ENCODE data around the gene KLHL25.

Gene KLHL25

GRCh38 chr15:85744579-85744978, 50.1 kb downstream of the KLHL25 start:
- no peak for DNase-seq

- DNase-seq, result no peak
These were observed 51.2 kb downstream of the KLHL25 start for GRCh38 chr15:85743392-85744055.

DNA sequence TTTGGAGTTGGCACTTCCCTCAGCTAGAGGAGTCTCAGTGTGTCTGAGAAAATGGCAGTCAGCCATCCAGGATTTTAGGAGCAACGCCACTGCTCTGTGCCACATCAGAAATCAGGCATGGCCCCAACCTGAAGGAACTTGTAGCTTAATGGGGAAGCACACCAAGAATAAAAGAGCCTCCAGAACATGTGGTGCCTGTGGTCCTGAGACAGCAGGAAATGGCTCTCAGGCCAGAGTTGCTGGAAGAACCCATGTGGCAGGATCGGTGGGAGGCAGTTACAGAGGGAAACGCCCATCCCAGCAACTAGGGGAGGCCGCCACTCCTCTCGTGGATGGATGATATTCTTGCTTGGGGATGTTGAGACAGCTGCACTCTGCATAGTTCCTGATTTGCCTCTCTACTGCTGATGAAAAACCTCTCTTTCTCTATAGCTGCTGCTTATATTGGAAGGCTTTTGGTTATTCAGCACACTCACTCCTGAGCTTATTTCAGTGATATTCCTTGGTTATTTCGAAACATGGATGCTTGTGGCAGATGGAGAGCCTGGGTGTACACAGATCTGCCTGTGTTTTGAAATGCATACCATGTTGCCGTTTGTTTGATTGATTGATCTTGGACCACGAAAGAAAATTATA, 52.4 kb downstream of the KLHL25 start:
- no peak for DNase-seq

- DNase-seq, result no peak
These were observed 53.1 kb downstream of the KLHL25 start for GRCh38 chr15:85741662-85742061.

DNA sequence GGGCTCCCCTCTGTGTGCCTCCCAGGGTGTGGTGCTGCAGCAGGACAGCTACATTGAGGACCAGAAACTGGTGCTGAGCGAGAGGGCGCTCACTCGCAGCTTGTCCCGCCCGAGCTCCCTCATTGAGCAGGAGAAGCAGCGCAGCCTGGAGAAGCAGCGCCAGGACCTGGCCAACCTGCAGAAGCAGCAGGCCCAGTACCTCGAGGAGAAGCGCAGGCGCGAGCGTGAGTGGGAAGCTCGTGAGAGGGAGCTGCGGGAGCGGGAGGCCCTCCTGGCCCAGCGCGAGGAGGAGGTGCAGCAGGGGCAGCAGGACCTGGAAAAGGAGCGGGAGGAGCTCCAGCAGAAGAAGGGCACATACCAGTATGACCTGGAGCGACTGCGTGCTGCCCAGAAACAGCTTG, 53.7 kb downstream of the KLHL25 start:
- DNase-seq, result no peak

- no peak for DNase-seq
These were observed 57.7 kb downstream of the KLHL25 start for GRCh38 chr15:85737061-85737460.

GRCh38 chr15:85733416-85733815, 61.3 kb downstream of the KLHL25 start:
- no peak for DNase-seq

DNA sequence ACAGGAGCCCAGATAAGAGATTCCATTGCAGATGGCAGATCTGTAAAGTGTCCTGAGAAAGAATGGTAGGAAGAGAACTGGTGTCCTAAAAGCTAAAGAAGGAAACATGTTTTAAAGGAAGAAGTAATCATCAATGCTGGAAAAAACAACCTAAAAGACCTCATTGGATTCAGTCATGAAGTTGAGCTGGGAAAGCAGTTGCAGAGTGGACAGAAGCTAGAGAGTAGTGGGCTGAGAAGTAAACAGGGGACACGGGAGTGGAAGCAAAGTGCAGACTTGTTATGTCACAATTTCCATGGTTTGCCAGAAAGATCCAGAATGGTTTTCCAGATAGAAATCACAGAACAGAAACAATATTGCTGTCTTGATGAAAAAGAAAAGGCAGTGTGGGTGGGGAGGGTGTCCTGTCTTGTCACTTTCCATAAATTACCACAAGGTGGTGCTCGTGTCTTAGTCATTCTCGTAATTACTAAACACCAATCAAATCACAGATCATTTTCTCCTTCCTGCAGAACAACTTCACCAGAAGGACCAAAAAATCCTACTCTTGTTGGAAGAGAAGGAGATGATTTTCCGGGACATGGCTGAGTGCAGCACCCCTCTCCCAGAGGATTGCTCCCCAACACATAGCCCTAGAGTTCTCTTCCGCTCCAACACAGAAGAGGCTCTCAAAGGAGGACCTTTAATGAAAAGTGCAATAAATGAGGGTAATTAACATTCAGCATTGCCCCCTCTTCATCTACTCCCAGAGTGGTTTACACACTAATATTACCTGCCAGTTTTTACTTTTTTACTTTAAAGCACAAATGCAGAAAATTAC, 64.5 kb downstream of the KLHL25 start:
- DNase-seq, result peak in 1 of 2 experiments; percentile 29

- no peak for DNase-seq
These were observed 67.7 kb downstream of the KLHL25 start for GRCh38 chr15:85727068-85727467.

GRCh38 chr15:85726454-85726853, 68.3 kb downstream of the KLHL25 start:
- no peak for DNase-seq

DNA sequence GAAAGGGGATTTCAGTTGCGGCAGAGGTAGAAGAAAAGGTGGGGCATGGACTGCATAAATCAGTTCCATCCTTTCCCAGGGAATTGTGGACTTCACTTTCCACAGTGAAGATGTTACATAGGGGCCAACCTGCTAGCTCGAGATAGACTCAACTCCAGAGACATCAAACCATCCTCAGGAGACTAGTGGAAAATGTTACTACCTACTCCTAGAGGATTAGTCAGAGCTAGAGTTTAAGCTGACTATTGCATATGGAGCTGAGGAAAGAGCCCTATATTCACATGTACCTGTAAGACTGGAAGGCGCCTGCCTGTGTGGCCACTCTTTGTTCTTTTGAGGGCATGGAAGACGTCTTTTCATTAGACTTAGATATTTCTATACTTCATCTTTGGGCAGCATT, 69.2 kb downstream of the KLHL25 start:
- DNase-seq, result no peak

DNA sequence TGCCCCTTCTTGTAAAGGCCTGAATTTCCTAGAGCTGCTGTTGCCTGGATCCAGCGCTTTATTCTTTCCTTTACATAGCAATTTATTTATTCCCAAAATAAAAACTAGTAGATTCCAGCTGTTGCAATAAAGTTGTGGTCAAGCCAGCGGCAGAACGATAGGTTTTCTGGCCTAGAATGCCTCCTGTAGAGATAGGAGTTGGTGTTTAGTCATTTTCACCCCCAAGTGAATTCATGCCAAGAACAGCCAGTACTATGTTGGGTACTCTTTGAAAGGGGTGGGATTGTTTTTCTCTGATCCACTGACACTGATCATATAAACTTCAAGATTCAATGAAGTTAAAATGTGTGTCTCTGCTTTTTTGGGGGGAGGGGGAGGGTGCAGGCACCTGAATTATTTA, 69.7 kb downstream of the KLHL25 start:
- DNase-seq, result no peak

DNA sequence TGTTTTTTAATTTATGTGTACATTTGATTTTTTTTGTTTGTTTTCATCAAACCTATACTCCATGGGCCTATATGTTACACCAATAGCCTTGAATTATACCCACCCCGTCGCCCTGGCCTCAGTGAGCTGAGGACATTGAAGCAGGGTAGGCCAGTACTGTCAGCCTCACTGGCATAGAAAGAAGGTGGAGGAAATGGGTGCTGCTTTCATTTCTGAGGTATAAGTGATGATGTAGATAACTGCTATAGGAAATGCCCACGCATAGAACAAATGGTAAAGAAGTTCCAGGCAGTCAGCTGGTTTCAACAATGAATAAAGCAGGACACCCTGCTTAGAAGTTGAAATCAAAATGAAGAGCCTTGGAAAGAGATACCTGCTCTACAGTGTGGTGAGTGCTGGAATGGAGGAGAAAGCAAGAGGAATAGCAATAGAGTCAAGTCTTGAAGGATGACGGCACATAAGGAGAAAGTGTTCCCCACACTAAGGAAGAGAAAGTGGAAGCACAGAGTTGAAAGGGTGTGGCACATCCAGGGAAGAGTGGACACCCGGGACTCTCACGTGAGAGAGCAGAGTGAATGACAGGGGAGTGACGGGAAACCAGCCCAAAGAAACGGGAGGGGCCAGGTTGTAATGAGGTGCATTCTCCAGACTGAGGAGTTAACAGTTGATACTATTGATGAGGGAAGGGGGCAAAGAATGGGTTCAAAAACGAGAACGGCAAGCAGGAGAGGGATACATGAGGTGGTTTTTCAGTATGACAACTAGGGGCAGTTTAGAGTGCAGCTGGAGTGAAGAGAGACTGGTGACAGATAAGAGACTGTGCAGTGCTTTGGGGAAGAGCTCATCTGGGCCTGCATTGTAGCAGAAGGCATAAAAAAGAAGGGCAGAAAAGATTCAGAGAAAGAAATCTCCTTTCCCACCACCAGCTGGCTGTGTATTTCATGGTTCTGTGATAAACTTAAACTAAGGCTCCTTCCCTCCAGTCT, 70.5 kb downstream of the KLHL25 start:
- DNase-seq, result no peak

GRCh38 chr15:85722374-85723152, 72.2 kb downstream of the KLHL25 start:
- no peak for DNase-seq

- no peak for DNase-seq
These were observed 75.7 kb downstream of the KLHL25 start for GRCh38 chr15:85718981-85719380.

DNA sequence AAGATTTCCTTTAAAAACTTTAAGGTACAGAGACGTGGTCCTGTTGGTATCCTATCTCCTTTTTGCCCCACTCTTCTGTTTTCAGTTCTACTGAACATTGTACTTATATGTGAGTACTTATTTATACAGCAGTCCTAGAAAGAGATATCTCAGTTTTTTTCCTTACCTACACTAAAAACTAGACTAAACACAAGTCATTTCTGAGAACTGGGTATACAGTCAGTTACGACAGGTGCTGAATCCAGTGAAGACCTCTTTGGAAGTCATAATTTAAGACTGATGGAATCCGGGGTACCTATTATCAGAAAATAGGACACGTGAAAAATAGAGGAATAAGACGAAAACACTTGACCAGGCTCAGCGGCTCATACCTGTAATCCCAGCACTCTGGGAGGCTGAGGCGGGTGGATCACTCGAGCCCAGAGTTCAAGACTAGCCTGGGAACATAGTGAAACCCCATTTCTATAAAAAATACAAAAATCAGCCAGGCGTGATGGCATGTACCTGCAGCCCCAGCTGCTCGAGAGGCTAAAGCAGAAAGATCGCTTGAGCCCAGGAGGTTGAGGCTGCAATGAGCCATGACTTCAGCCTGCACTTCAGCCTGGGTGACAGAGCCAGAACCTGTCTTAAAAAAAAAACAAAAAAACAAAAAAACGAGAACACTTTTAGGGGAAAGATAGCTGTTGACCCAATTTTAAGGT, 76.3 kb downstream of the KLHL25 start:
- no peak for DNase-seq

GRCh38 chr15:85717212-85717611, 77.5 kb downstream of the KLHL25 start:
- no peak for DNase-seq

GRCh38 chr15:85716261-85716660, 78.5 kb downstream of the KLHL25 start:
- no peak for DNase-seq

GRCh38 chr15:85711580-85712192, 83.0 kb downstream of the KLHL25 start:
- DNase-seq, result no peak

DNA sequence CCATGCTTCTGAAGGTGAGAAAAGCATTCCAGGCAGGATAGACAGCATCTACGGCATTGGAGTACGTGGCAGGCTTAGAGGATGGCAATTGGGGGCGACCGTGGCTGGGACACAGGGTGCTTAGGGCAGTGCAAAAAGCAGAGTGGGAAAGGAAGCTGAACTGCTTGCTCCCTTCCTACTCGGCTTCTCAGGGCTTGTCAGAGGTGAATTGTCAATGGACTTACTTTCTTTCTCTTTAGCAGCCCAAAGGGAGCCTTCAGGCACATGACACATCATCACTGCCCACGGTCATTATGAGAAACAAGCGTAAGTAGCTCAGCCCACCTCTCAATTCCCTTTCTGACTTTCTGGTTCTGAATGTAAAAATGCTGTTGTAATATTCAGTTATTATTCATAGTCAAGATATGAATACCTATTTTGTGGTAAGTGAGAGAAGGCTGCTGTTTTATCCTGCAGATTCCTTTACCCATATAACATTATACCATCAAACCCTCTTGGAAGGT, 84.3 kb downstream of the KLHL25 start:
- no peak for DNase-seq

Data from NCI-H1930 (cell line).